Measurements from ENCODE around the gene VEPH1.

The VEPH1 gene

GRCh38 chr3:157381606-157382005 lies 121.6 kb downstream of the VEPH1 start:
- no peak overlapping the region for H3K4me3 ChIP-seq (ENCODE audit: low read length)

GRCh38 chr3:157379525-157380140 lies 123.6 kb downstream of the VEPH1 start:
- no peak overlapping the region for H3K4me3 ChIP-seq (ENCODE audit: low read length)
- no peaks in the 10 kb centered on the region for H3K9me3 ChIP-seq (ENCODE audit: control insufficient read depth, low read length)
- no peaks in the 10 kb centered on the region for H3K36me3 ChIP-seq (ENCODE audit: control insufficient read depth, insufficient read depth, low read length, severe bottlenecking)
- H3K4me1 ChIP-seq (ENCODE audit: control insufficient read depth, insufficient read depth, low read length): peaks cover 5% of the 10 kb centered on the region
- no peak for DNase-seq (ENCODE audit: low read depth)
- H3K9ac ChIP-seq (ENCODE audit: low read length): no peak overlapping the region
- H3K27me3 ChIP-seq (replicated peaks; ENCODE audit: control insufficient read depth, insufficient read depth, low read length): no peaks in the 10 kb centered on the region

More at GRCh38 chr3:157381606-157382005, 121.6 kb downstream of the VEPH1 start:
- Histone ChIP-seq H3K9ac (ENCODE audit: low read length) (no peak overlapping the region), H3K4me1 (ENCODE audit: control insufficient read depth, insufficient read depth, low read length) (peaks cover 10% of the 10 kb centered on the region), H3K27me3 (replicated peaks; ENCODE audit: control insufficient read depth, insufficient read depth, low read length) (no peaks in the 10 kb centered on the region), H3K9me3 (ENCODE audit: control insufficient read depth, low read length) (no peaks in the 10 kb centered on the region), H3K36me3 (ENCODE audit: control insufficient read depth, insufficient read depth, low read length, severe bottlenecking) (no peaks in the 10 kb centered on the region)
- no peak for DNase-seq (ENCODE audit: low read depth)

DNA sequence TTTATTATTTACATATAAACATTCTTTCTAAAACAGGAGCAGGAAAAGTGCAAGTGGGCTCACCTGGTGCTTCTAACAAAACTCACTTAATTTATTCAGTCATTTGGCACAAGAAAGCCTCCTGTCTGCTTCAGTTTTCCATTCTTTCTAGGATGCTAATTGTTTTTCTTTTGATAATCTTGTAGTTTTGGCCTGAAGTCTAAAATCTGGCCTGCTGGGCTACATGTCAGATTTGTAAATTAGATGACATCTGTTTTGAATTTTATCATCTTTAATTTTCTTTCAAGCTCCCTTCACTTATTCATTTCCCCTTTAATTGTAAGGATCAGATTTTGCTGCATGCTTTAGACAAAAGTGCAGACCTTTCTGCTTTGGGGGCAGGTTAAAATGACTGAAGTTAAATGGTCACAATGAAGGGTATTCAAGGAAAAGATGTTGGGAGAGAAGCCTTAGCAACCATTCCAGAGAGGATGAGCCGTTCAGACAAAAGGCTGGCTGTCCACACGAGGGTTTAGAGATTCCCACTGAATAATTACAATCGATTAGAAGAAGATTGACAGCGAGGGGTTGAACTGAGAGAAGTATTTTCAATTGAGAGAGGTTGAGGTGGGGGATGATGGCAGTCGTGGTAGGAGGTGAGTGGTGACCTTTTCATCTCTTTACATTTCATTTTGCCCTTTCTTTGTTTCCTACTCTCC lies 126.5 kb downstream of the VEPH1 start:
- Histone ChIP-seq H3K36me3 (ENCODE audit: control insufficient read depth, insufficient read depth, low read length, severe bottlenecking) (no peaks in the 10 kb centered on the region), H3K9me3 (ENCODE audit: control insufficient read depth, low read length) (no peaks in the 10 kb centered on the region), H3K4me1 (ENCODE audit: control insufficient read depth, insufficient read depth, low read length) (no peaks in the 10 kb centered on the region), H3K27me3 (replicated peaks; ENCODE audit: control insufficient read depth, insufficient read depth, low read length) (no peaks in the 10 kb centered on the region), H3K4me3 (ENCODE audit: low read length) (no peak overlapping the region), H3K9ac (ENCODE audit: low read length) (no peak overlapping the region)
- DNase-seq (ENCODE audit: low read depth): peak; percentile 55

DNA sequence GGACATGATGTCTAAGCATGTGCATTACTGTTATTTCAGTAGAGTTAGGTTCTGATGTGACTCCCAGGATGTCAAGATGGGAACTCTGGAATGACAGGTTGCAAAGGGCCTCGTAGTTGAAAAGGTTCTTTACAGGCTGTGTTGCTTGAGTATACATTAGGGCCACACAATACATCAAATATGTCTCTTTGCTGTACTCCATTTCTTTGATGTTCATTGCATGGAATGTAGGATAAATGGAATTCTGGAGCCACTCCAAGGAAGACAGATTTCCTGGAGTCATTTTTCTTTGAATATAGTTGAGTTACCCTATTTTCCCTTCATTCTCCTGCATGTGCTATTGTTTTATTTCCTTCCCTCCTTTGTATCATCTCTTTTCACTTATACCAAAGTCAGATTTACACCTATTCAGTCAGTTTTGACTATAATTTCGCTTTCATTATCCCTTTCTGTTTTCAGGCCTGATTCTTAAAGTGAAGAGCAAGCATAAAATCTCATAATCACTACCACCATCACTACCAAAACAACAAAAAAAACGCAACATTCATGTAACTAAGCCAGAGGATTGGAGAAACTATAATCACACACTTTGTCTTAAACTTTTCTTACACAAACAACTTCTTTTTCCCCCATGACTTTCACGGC lies 127.8 kb downstream of the VEPH1 start:
- H3K36me3 ChIP-seq (ENCODE audit: control insufficient read depth, insufficient read depth, low read length, severe bottlenecking): no peaks in the 10 kb centered on the region
- H3K9me3 ChIP-seq (ENCODE audit: control insufficient read depth, low read length): no peaks in the 10 kb centered on the region
- no peaks in the 10 kb centered on the region for H3K27me3 ChIP-seq (replicated peaks; ENCODE audit: control insufficient read depth, insufficient read depth, low read length)
- no peak for DNase-seq (ENCODE audit: low read depth)
- no peak overlapping the region for H3K4me3 ChIP-seq (ENCODE audit: low read length)
- no peak overlapping the region for H3K9ac ChIP-seq (ENCODE audit: low read length)
- peaks cover 8% of the 10 kb centered on the region for H3K4me1 ChIP-seq (ENCODE audit: control insufficient read depth, insufficient read depth, low read length)

GRCh38 chr3:157374933-157375332 lies 128.3 kb downstream of the VEPH1 start:
- Histone ChIP-seq H3K36me3 (ENCODE audit: control insufficient read depth, insufficient read depth, low read length, severe bottlenecking) (no peaks in the 10 kb centered on the region), H3K9me3 (ENCODE audit: control insufficient read depth, low read length) (no peaks in the 10 kb centered on the region), H3K9ac (ENCODE audit: low read length) (no peak overlapping the region), H3K27me3 (replicated peaks; ENCODE audit: control insufficient read depth, insufficient read depth, low read length) (no peaks in the 10 kb centered on the region), H3K4me1 (ENCODE audit: control insufficient read depth, insufficient read depth, low read length) (peaks cover 13% of the 10 kb centered on the region), H3K4me3 (ENCODE audit: low read length) (no peak overlapping the region)
- no peak for DNase-seq (ENCODE audit: low read depth)

- no peak overlapping the region for H3K9ac ChIP-seq (ENCODE audit: low read length)
- no peaks in the 10 kb centered on the region for H3K36me3 ChIP-seq (ENCODE audit: control insufficient read depth, insufficient read depth, low read length, severe bottlenecking)
- H3K4me1 ChIP-seq (ENCODE audit: control insufficient read depth, insufficient read depth, low read length): peaks cover 25% of the 10 kb centered on the region
- H3K9me3 ChIP-seq (ENCODE audit: control insufficient read depth, low read length): no peaks in the 10 kb centered on the region
- DNase-seq (ENCODE audit: low read depth): peak; percentile 67
- H3K4me3 ChIP-seq (ENCODE audit: low read length): no peak overlapping the region
- no peaks in the 10 kb centered on the region for H3K27me3 ChIP-seq (replicated peaks; ENCODE audit: control insufficient read depth, insufficient read depth, low read length)
Observed at GRCh38 chr3:157373783-157374182, 129.4 kb downstream of the VEPH1 start.

GRCh38 chr3:157370867-157371266 lies 132.3 kb downstream of the VEPH1 start:
- H3K9me3 ChIP-seq (ENCODE audit: control insufficient read depth, low read length): no peaks in the 10 kb centered on the region
- peaks cover 25% of the 10 kb centered on the region for H3K4me1 ChIP-seq (ENCODE audit: control insufficient read depth, insufficient read depth, low read length)
- H3K9ac ChIP-seq (ENCODE audit: low read length): no peak overlapping the region
- no peaks in the 10 kb centered on the region for H3K36me3 ChIP-seq (ENCODE audit: control insufficient read depth, insufficient read depth, low read length, severe bottlenecking)
- no peaks in the 10 kb centered on the region for H3K27me3 ChIP-seq (replicated peaks; ENCODE audit: control insufficient read depth, insufficient read depth, low read length)
- H3K4me3 ChIP-seq (ENCODE audit: low read length): no peak overlapping the region
- DNase-seq (ENCODE audit: low read depth): peak; percentile 76

DNA sequence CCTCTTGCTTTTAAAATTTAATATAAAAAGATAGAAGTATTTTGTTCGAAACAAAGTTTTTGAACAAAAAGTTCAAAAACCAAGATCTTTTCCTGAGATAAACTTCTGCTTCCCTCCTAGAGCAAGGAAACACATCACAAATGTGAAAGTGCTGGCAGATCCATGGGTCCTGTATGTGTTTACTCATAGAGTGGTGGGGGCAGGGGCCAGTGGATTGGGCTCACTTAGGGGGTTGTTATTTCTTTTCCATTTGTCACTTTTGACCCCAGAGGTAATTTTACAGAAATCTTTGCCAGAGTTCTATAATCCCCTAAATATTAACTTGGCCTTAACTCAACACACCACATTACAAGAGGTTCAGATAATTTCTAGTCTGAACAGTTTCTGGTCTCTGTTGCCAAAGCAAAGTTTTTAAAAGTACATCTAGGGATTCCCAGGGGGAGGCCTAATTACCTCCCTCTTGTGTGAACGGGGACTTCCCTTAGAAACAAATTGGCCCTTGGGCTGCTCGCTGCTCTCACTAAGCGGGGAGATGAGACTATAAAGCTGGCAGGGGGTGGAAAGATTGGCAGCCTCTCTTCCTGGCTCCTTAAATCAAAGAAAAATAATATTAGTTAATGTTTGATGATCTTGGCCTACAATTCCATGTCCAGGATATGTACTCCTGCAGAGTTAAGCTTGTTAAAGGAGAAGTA lies 133.3 kb downstream of the VEPH1 start:
- Histone ChIP-seq H3K36me3 (ENCODE audit: control insufficient read depth, insufficient read depth, low read length, severe bottlenecking) (no peaks in the 10 kb centered on the region), H3K9me3 (ENCODE audit: control insufficient read depth, low read length) (no peaks in the 10 kb centered on the region), H3K9ac (ENCODE audit: low read length) (no peak overlapping the region), H3K4me3 (ENCODE audit: low read length) (no peak overlapping the region), H3K4me1 (ENCODE audit: control insufficient read depth, insufficient read depth, low read length) (peaks cover 28% of the 10 kb centered on the region), H3K27me3 (replicated peaks; ENCODE audit: control insufficient read depth, insufficient read depth, low read length) (no peaks in the 10 kb centered on the region)
- peak; percentile 44 for DNase-seq (ENCODE audit: low read depth)

DNA sequence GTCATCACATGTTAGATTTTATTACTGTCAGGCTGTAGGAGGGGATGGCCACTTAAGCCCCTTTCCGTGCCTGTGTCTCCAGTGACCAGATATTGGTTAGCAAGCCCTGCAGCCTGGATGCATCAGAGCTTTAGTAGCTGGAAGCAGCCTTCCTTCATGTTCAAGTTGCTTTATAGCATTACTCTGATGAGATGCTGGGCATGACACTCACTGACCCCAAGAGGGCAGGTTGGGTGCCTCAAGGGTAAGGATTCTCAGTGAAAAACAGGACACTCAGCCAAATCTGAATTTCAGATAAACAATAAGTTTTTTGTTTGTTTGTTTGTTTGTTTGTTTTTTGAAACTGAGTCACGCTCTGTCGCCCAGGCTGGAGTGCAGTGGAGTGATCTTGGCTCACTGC lies 135.0 kb downstream of the VEPH1 start:
- Histone ChIP-seq H3K9me3 (ENCODE audit: control insufficient read depth, low read length) (no peaks in the 10 kb centered on the region), H3K27me3 (replicated peaks; ENCODE audit: control insufficient read depth, insufficient read depth, low read length) (no peaks in the 10 kb centered on the region), H3K4me1 (ENCODE audit: control insufficient read depth, insufficient read depth, low read length) (peaks cover 44% of the 10 kb centered on the region), H3K4me3 (ENCODE audit: low read length) (no peak overlapping the region), H3K9ac (ENCODE audit: low read length) (no peak overlapping the region), H3K36me3 (ENCODE audit: control insufficient read depth, insufficient read depth, low read length, severe bottlenecking) (no peaks in the 10 kb centered on the region)
- no peak for DNase-seq (ENCODE audit: low read depth)

- H3K27me3 ChIP-seq (replicated peaks; ENCODE audit: control insufficient read depth, insufficient read depth, low read length): no peaks in the 10 kb centered on the region
- peak overlapping the region; percentile 14 for H3K4me3 ChIP-seq (ENCODE audit: low read length)
- H3K9me3 ChIP-seq (ENCODE audit: control insufficient read depth, low read length): no peaks in the 10 kb centered on the region
- peaks cover 61% of the 10 kb centered on the region for H3K4me1 ChIP-seq (ENCODE audit: control insufficient read depth, insufficient read depth, low read length)
- peak; percentile 43 for DNase-seq (ENCODE audit: low read depth)
- H3K9ac ChIP-seq (ENCODE audit: low read length): peak overlapping the region; percentile 48
- H3K36me3 ChIP-seq (ENCODE audit: control insufficient read depth, insufficient read depth, low read length, severe bottlenecking): no peaks in the 10 kb centered on the region
Observed at GRCh38 chr3:157363393-157363792, 139.8 kb downstream of the VEPH1 start.

DNA sequence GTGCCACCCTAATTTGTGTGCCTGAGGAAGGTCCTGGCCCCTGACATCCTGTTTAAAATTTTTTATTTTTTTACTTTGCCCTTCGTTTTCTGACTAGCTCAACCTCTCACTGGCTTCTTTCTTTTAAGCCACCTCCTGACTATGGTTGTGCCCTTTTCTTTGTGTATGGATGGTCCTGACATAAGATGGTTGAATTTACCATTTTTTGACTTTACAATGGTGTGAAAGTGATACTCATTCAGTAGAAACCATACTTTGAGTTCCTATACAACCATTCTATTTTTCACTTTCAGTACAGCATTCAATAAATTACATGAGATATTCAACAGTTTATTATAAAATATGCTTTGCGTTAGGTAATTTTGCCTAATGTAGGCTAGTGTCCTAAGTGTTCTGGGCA lies 140.9 kb downstream of the VEPH1 start:
- H3K36me3 ChIP-seq (ENCODE audit: control insufficient read depth, insufficient read depth, low read length, severe bottlenecking): no peaks in the 10 kb centered on the region
- H3K4me3 ChIP-seq (ENCODE audit: low read length): peak overlapping the region; percentile 9
- no peaks in the 10 kb centered on the region for H3K27me3 ChIP-seq (replicated peaks; ENCODE audit: control insufficient read depth, insufficient read depth, low read length)
- DNase-seq (ENCODE audit: low read depth): no peak
- H3K4me1 ChIP-seq (ENCODE audit: control insufficient read depth, insufficient read depth, low read length): peaks cover 61% of the 10 kb centered on the region
- H3K9ac ChIP-seq (ENCODE audit: low read length): no peak overlapping the region
- no peaks in the 10 kb centered on the region for H3K9me3 ChIP-seq (ENCODE audit: control insufficient read depth, low read length)

Data from adipocyte (in vitro differentiated cells).